Fibroblast of skin of scalp (primary cell): ENCODE data around the gene ABCD1.
A peak's percentile ranks its signal among the peaks of the same experiment; 100 is the strongest.

Source experiments
- DNase-seq: peaks from one replicate; pipeline ENCODE4 v3.0.0-alpha.2; 2013

Gene ABCD1

GRCh38 chrX:153763298-153763932 is 38.8 kb downstream of the ABCD1 start:
- no peak for DNase-seq

GRCh38 chrX:153763989-153764755 is 39.5 kb downstream of the ABCD1 start, which contains the start of gene PLXNB3:
Gene PLXNB3 (plus strand): TSS chrX:153764249. CDS start chrX:153765536, 1,287 bp downstream.
- DNase-seq, result peak; percentile 76

- DNase-seq, result no peak
Measured at GRCh38 chrX:153764786-153765137, 40.1 kb downstream of the ABCD1 start.

GRCh38 chrX:153765138-153766079 is 40.8 kb downstream of the ABCD1 start:
- no peak for DNase-seq

GRCh38 chrX:153766098-153766817 is 41.6 kb downstream of the ABCD1 start:
- peak; percentile 75 for DNase-seq

GRCh38 chrX:153766871-153767673 is 42.4 kb downstream of the ABCD1 start:
- no peak for DNase-seq

GRCh38 chrX:153767674-153768055 is 43.0 kb downstream of the ABCD1 start:
- no peak for DNase-seq

- DNase-seq, result no peak
Measured at GRCh38 chrX:153768311-153769157, 43.9 kb downstream of the ABCD1 start.

- DNase-seq, result no peak
Measured at GRCh38 chrX:153769158-153769864, 44.7 kb downstream of the ABCD1 start.

- DNase-seq, result no peak
Measured at GRCh38 chrX:153769865-153770600, 45.4 kb downstream of the ABCD1 start.

GRCh38 chrX:153770601-153771414 is 46.2 kb downstream of the ABCD1 start:
- DNase-seq, result no peak

- no peak for DNase-seq
Measured at GRCh38 chrX:153771415-153772315, 47.0 kb downstream of the ABCD1 start.

- DNase-seq, result no peak
Measured at GRCh38 chrX:153772316-153773217, 47.9 kb downstream of the ABCD1 start.

GRCh38 chrX:153773218-153773611 is 48.6 kb downstream of the ABCD1 start:
- DNase-seq, result no peak

GRCh38 chrX:153773741-153774575 is 49.3 kb downstream of the ABCD1 start:
- no peak for DNase-seq
